ENCODE results near the gene IMPDH1. TPM values are rescaled to one million over a fixed set of nuclear protein-coding genes. Genes with fewer than 3 reads are reported as not detected.
A peak's percentile ranks its signal among the peaks of the same experiment; 100 is the strongest.

Gene IMPDH1
- total RNA-seq, 1 experiment from 2014 or later, result 114 TPM

GRCh38 chr7:128442356-128442755 lies 32.6 kb upstream of the IMPDH1 start:
- DNase-seq (ENCODE audit: low read depth, low spot score) (no peak), ATAC-seq (no peak)
- BruUV-seq (replicated peaks), result no TSS peak
- in situ Hi-C loops (cut with HindIII; ENCODE audit: low pct_unique_long_range_greater_than_20kb, low sequenced_read_pairs), result no loop called here
- intact Hi-C loops (cut with micrococcal nuclease; ENCODE audit: unreplicated experiment), result no loop called here
- H3K36me3 ChIP-seq (ENCODE audit: control insufficient read depth, insufficient read depth, low read length), result no peaks in the 10 kb centered on the region
- no peaks in the 10 kb centered on the region for H3K27me3 ChIP-seq (ENCODE audit: control insufficient read depth, insufficient read depth, low read length)
- ChIA-PET POLR2A (no interaction called here), CTCF (interaction anchor here (1.3 kb wide), 1 partner anchor 17 kb away, joined by 3 read pairs; no protein-coding TSS in a partner anchor)
- no peak for TF ChIP-seq SIN3A (IDR thresholded peaks at IDR 0.05; ENCODE audit: borderline replicate concordance, insufficient read depth, low read depth, low read length)
- TF ChIP-seq CTCF (IDR thresholded peaks at IDR 0.05), result no peak
- no peak for TF ChIP-seq REST (IDR thresholded peaks at IDR 0.05; ENCODE audit: insufficient read depth in 1 of 2, low read depth in 2 of 2, low read length in 1 of 2)
- no peak for TF ChIP-seq TCF7L2 (IDR thresholded peaks at IDR 0.05; ENCODE audit: low read depth, low read length)
- TF ChIP-seq POLR2AphosphoS5 (IDR thresholded peaks at IDR 0.05; ENCODE audit: low read depth, low read length), result no peak
- no peaks in the 10 kb centered on the region for H3K9me3 ChIP-seq (ENCODE audit: control insufficient read depth, insufficient read depth, low read depth, low read length)
- peaks cover 28% of the 10 kb centered on the region for H3K4me1 ChIP-seq (ENCODE audit: control insufficient read depth, insufficient read depth, low read length)
- H3K27ac ChIP-seq (ENCODE audit: low read length), result peak overlapping the region; percentile 41; the same call in 1 of the 2 replicates
- H3K4me3 ChIP-seq (ENCODE audit: low read depth in 2 of 2, low read length in 2 of 2), result no peak overlapping the region

- in situ Hi-C loops (cut with HindIII; ENCODE audit: low pct_unique_long_range_greater_than_20kb, low sequenced_read_pairs), result no loop called here
Measured at GRCh38 chr7:128437426-128438332, 27.9 kb upstream of the IMPDH1 start.

More at GRCh38 chr7:128437426-128438332, 27.9 kb upstream of the IMPDH1 start:
- Histone ChIP-seq H3K36me3 (ENCODE audit: control insufficient read depth, insufficient read depth, low read length) (no peaks in the 10 kb centered on the region), H3K9me3 (ENCODE audit: control insufficient read depth, insufficient read depth, low read depth, low read length) (no peaks in the 10 kb centered on the region), H3K4me1 (ENCODE audit: control insufficient read depth, insufficient read depth, low read length) (peaks cover 39% of the 10 kb centered on the region), H3K4me3 (ENCODE audit: low read depth in 2 of 2, low read length in 2 of 2) (no peak overlapping the region), H3K27me3 (ENCODE audit: control insufficient read depth, insufficient read depth, low read length) (no peaks in the 10 kb centered on the region), H3K27ac (ENCODE audit: low read length) (peak overlapping the region; percentile 41; the same call in 1 of the 2 replicates)
- no TSS peak for BruUV-seq (replicated peaks)
- ATAC-seq, result no peak
- ChIA-PET POLR2A (no interaction called here), CTCF (no interaction called here)
- TF ChIP-seq POLR2AphosphoS5 (IDR thresholded peaks at IDR 0.05; ENCODE audit: low read depth, low read length) (no peak), CTCF (IDR thresholded peaks at IDR 0.05) (no peak), REST (IDR thresholded peaks at IDR 0.05; ENCODE audit: insufficient read depth in 1 of 2, low read depth in 2 of 2, low read length in 1 of 2) (no peak), TCF7L2 (IDR thresholded peaks at IDR 0.05; ENCODE audit: low read depth, low read length) (no peak), SIN3A (IDR thresholded peaks at IDR 0.05; ENCODE audit: borderline replicate concordance, insufficient read depth, low read depth, low read length) (no peak)
- intact Hi-C loops (cut with micrococcal nuclease; ENCODE audit: unreplicated experiment), result no loop called here
- no peak for DNase-seq (ENCODE audit: low read depth, low spot score)

All from Panc1 (cell line).